Spleen (tissue), 11 donors: ENCODE measurements around the gene ATG4D. TPM values are rescaled to one million over a fixed set of nuclear protein-coding genes. Genes with fewer than 3 reads are reported as not detected.
"Not testable (repeated sequence)": the region's sequence is repeated elsewhere in the genome, so short reads cannot be mapped to it uniquely, and the experiment has no call there.

Experiments
- DNase-seq: peaks from one replicate; pipeline ENCODE4 v3.0.0-alpha.2; 2020
- H3K27ac ChIP-seq, 8 donors: fragments of 200-600 bp; sonication (generic) in 7 of 8; 1 replicate in 4 of 8; 2 replicates in 4 of 8; pipeline versions ENCODE4 v1.5.0 to v1.8.0; 2016 to 2021; ENCODE audit warnings: inconsistent platforms in 4 of 8, mild to moderate bottlenecking in 4 of 8, moderate library complexity in 1 of 8
- H3K27me3 ChIP-seq, 7 donors: fragments of 200-600 bp; sonication (generic) in 6 of 7; replicated peaks in 1 of 7; 1 replicate in 4 of 7; 2 replicates in 3 of 7; pipeline versions ENCODE4 v1.5.0 to v1.8.0; 2016 to 2021; ENCODE audit warnings: inconsistent platforms in 3 of 7, mild to moderate bottlenecking in 1 of 7
- H3K36me3 ChIP-seq, 6 donors: fragments of 200-600 bp; sonication (generic) in 5 of 6; 1 replicate in 4 of 6; 2 replicates in 2 of 6; pipeline versions ENCODE4 v1.5.0 to v1.8.0; 2016 to 2021; ENCODE audit warnings: inconsistent platforms in 2 of 6
- H3K4me1 ChIP-seq, 6 donors: fragments of 200-600 bp; sonication (generic) in 5 of 6; 1 replicate in 3 of 6; 2 replicates in 3 of 6; pipeline versions ENCODE4 v1.5.0 to v1.8.0; 2016 to 2021; ENCODE audit warnings: inconsistent platforms in 3 of 6
- H3K4me3 ChIP-seq, 8 donors: fragments of 200-600 bp; sonication (generic) in 7 of 8; 1 replicate in 4 of 8; 2 replicates in 4 of 8; pipeline versions ENCODE4 v1.5.0 to v1.8.0; 2016 to 2021; ENCODE audit warnings: inconsistent platforms in 4 of 8, mild to moderate bottlenecking in 4 of 8, moderate library complexity in 2 of 8
- H3K9me3 ChIP-seq, 8 donors: fragments of 200-600 bp; sonication (generic) in 7 of 8; 1 replicate in 4 of 8; 2 replicates in 4 of 8; pipeline versions ENCODE4 v1.5.0 to v1.8.0; 2016 to 2021; ENCODE audit warnings: inconsistent platforms in 4 of 8
- POLR2A ChIP-seq, 3 donors: fragments of 450-650 bp; IDR thresholded peaks; one replicate each; pipeline ENCODE4 v1.5.1; 2017; ENCODE audit warnings: antibody characterized with exemption in 3 of 3, mild to moderate bottlenecking in 1 of 3
- POLR2AphosphoS5 ChIP-seq, 3 donors: sonication (generic); formaldehyde crosslinking; IDR thresholded peaks; one replicate each; pipeline ENCODE4 v1.5.1; 2017; ENCODE audit warnings: antibody characterized with exemption in 3 of 3
- WGBS, 5 donors: extraction: QIAGEN DNeasy Blood & Tissue Kit in 3 of 5; methylation state at CpG; one replicate each; pipeline versions ENCODE4 v1.1.5 to v1.1.7; 2013 to 2018; 5-methylcytosine and 5-hydroxymethylcytosine counted together
- intact Hi-C: fragments of 100-400 bp; cut with DNase I; formaldehyde crosslinking; loops from one replicate; pipeline ENCODE4 v1.15.0; 2023; ENCODE audit warnings: low total_unique reads
- polyA plus RNA-seq, 3 donors: library from polyadenylated mRNA; stranded (reverse); fragments of 200-250 nt; gene quantifications; one replicate each; pipeline ENCODE4 v1.2.1, GENCODE V29; 2013
- total RNA-seq, 7 donors: library from RNA; depleted of rRNA in 3 of 7; stranded (reverse); fragments of >200 nt in 3 of 7; fragmentation: NEBNext Ultra II Directional in 4 of 7; extraction: Animal tissue kit (Norgen Biotek cat#: 25700) in 4 of 7; gene quantifications; one replicate each; pipeline versions ENCODE4 v1.1.0 to v1.2.1, GENCODE V29; 2016 to 2021
- TF ChIP-seq, protein P1 (sequence below), 11 experiments: fragments of 200-600 bp in 7 of 11; fragments of 450-650 bp in 4 of 11; sonication (generic) in 4 of 11; IDR thresholded peaks in 8 of 11; conservative IDR thresholded peaks in 3 of 11; 1 replicate in 7 of 11; 2 replicates in 4 of 11; pipeline versions ENCODE4 v1.4.0 to v1.8.0; 2016 to 2021; ENCODE audit warnings: antibody characterized with exemption in 11 of 11, inconsistent platforms in 4 of 11, mild to moderate bottlenecking in 1 of 11
- donor health status: healthy with polysubstance abuse.
- donor health status: DM: no; HTN: no; CAD: no; lungs with moderate emphysema.
- donor health status: DM: no; HTN: no; CAD: no.
- donor health status: Bipolar disorder and iron deficiency.
- donor health status: healthy.
- donor health status: DM: no; HTN: no; CAD: no.
- donor health status: DM: yes; HTN: yes; CAD: no.

The ATG4D gene
- total and polyA plus RNA-seq, 10 donors = 18.2 to 40.5 (median 32.1) TPM

DNA sequence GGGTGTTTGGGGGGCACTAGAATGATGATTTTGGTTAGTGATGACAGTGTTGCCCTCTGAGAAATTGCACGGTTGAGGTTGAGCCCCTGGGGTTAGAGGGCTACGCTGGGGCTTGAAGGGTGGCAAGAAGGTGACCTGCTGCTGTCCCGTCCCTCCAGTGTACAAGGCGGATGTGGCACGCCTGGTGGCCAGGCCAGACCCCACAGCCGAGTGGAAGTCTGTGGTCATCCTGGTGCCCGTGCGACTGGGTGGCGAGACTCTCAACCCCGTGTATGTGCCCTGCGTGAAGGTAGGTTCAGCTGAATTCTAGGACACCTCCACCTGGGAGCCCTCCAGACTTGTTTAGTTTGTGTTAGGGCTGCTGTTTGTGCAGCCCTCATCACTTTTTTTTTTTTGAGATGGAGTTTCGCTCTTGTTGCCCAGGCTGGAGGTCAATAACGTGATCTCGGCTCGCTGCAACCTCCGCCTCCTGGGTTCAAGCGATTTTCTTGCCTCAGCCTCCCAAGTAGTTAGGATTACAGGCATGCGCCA lies 5.1 kb downstream of the ATG4D start:
- Histone ChIP-seq H3K9me3 (no peaks in the 10 kb centered on the region), H3K36me3 (peaks cover 0 to 86% (median 72%) of the 10 kb centered on the region in 6 donors), H3K27me3 (no peaks in the 10 kb centered on the region), H3K4me3 (no peak overlapping the region), H3K4me1 (peaks cover 20 to 77% (median 40%) of the 10 kb centered on the region in 6 donors), H3K27ac (no peak overlapping the region)
- 92 to 98% (median 96%) methylated on average over 13 to 18 of the region's 18 CpGs for WGBS, 5 donors
- no peak for DNase-seq
- TF ChIP-seq POLR2A (IDR thresholded peaks at IDR 0.05) (no peak), POLR2AphosphoS5 (IDR thresholded peaks at IDR 0.05) (peak in 1 of 3 donors; percentile 36)
- intact Hi-C loops = no loop called here

DNA sequence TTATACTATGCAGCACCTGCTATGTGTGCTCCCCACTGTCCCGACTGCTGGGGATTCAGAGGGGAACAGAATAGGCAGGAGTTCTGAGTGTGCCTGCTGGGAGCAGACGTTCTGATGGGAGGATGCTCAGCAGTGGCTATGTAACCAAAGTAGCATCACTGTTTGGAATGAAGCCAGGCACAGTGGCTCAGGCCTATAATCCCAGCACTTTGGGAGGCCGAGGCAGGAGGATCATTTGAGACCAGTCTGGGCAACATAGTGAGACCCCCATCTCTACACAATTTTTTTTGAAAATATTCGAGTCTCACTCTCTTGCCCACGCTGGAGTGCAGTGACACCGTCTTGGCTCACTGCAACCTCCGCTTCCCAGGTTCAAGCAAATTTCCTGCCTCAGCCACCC lies 6.0 kb downstream of the ATG4D start:
- Histone ChIP-seq H3K9me3 (no peaks in the 10 kb centered on the region), H3K4me1 (peaks cover 25 to 80% (median 43%) of the 10 kb centered on the region in 6 donors), H3K27ac (peak overlapping the region in 2 of 8 donors; percentile 3 to 14), H3K36me3 (peaks cover 0 to 95% (median 81%) of the 10 kb centered on the region in 6 donors), H3K4me3 (no peak overlapping the region), H3K27me3 (no peaks in the 10 kb centered on the region)
- intact Hi-C loops = no loop called here
- DNase-seq = no peak
- WGBS, 5 donors = 87 to 95% (median 89%) methylated on average over 7 of the region's 7 CpGs
- TF ChIP-seq POLR2A (IDR thresholded peaks at IDR 0.05) (no peak), POLR2AphosphoS5 (IDR thresholded peaks at IDR 0.05) (no peak)
- TF ChIP-seq, protein P1, sequence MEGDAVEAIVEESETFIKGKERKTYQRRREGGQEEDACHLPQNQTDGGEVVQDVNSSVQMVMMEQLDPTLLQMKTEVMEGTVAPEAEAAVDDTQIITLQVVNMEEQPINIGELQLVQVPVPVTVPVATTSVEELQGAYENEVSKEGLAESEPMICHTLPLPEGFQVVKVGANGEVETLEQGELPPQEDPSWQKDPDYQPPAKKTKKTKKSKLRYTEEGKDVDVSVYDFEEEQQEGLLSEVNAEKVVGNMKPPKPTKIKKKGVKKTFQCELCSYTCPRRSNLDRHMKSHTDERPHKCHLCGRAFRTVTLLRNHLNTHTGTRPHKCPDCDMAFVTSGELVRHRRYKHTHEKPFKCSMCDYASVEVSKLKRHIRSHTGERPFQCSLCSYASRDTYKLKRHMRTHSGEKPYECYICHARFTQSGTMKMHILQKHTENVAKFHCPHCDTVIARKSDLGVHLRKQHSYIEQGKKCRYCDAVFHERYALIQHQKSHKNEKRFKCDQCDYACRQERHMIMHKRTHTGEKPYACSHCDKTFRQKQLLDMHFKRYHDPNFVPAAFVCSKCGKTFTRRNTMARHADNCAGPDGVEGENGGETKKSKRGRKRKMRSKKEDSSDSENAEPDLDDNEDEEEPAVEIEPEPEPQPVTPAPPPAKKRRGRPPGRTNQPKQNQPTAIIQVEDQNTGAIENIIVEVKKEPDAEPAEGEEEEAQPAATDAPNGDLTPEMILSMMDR (IDR thresholded peaks at IDR 0.05 in 8 of 11, conservative IDR thresholded peaks at IDR 0.05 in 3 of 11) = no peak

DNA sequence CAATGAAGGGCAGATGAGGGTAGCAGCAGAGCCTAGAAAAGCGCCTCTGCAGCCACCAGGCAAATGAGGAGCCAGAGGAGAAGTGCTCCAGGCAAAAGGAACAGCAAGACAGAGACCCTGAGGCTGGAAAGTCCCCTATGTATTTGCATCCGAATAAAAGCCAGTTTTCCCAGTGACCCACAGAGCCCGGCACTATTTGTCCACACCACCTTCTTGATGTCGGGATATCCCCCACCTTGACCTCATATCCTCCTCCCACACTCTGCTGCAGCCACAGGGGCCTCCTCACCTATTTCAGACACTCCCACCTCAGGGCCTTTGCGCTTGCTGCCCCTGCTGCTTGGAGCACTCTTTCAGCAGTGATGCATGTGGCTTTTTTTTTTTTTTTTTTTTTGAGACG lies 6.6 kb downstream of the ATG4D start:
- TF ChIP-seq POLR2AphosphoS5 (IDR thresholded peaks at IDR 0.05) (no peak), POLR2A (IDR thresholded peaks at IDR 0.05) (no peak)
- TF ChIP-seq, protein P1 (IDR thresholded peaks at IDR 0.05 in 8 of 11, conservative IDR thresholded peaks at IDR 0.05 in 3 of 11) = no peak
- Histone ChIP-seq H3K27ac (peak overlapping the region in 2 of 8 donors; percentile 3 to 14), H3K4me1 (peaks cover 23 to 80% (median 43%) of the 10 kb centered on the region in 6 donors), H3K27me3 (no peaks in the 10 kb centered on the region), H3K9me3 (no peaks in the 10 kb centered on the region), H3K4me3 (no peak overlapping the region), H3K36me3 (peaks cover 0 to 99% (median 87%) of the 10 kb centered on the region in 6 donors)
- intact Hi-C loops = no loop called here
- WGBS, 5 donors = 80 to 92% (median 86%) methylated on average over 5 to 6 of the region's 6 CpGs
- DNase-seq = no peak

DNA sequence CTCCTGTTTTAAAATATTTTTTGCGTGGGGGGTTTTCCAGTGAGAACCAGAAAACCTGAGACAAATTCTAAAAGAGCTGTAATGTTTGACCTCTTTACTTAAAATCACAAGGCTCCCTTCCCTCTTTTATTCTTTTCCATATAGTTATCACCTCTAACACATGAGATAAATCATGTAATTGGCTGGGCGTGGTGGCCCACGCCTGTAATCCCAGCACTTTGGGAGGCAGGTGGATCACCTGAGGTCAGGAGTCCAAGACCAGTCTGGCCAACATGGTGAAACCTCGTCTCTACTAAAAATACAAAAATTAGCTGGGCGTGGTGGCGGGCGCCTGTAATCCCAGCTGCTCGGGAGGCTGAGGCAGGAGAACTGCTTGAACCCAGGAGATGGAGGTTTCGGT lies 7.3 kb downstream of the ATG4D start:
- H3K4me3 ChIP-seq, H3K27me3 ChIP-seq, H3K9me3 ChIP-seq, intact Hi-C loops, DNase-seq: not testable (repeated sequence)
- WGBS, 5 donors = 93 to 98% (median 97%) methylated on average over 9 of the region's 9 CpGs
- Histone ChIP-seq H3K36me3 (peaks cover 0 to 100% (median 93%) of the 10 kb centered on the region in 6 donors), H3K4me1 (peaks cover 23 to 80% (median 45%) of the 10 kb centered on the region in 6 donors), H3K27ac (peak overlapping the region in 1 of 8 donors; percentile 17)

DNA sequence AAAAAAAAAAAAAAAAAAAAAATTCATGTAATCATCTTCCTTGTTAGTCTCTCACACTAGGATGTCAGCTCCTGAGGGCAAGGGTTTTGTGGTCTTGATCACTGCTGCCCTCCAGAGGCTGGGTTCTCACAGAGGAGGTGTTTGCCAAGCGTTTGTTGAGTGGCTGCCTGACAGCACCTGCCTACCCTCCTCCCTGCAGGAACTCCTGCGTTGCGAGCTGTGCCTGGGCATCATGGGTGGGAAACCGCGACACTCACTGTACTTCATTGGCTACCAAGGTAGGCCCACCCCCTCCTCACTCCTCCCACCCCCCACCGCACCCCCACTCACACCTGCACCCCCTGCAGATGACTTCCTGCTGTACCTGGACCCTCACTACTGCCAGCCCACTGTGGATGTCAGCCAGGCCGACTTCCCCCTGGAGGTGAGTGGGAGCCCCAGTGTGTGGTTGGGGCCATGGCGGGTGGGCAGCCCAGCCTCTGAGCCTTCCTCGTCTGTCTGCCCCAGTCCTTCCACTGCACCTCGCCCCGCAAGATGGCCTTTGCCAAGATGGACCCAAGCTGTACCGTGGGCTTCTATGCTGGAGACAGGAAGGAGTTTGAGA lies 8.1 kb downstream of the ATG4D start:
- H3K27ac ChIP-seq = peak overlapping the region in 3 of 8 donors; percentile 77 to 87 (median 79)
- intact Hi-C loops = no loop called here
- DNase-seq = no peak

More for the DNA sequence above, 8.1 kb downstream of the ATG4D start:
- 79 to 86% (median 81%) methylated on average over 10 to 12 of the region's 12 CpGs for WGBS, 5 donors
- Histone ChIP-seq H3K36me3 (peaks cover 0 to 100% (median 95%) of the 10 kb centered on the region in 6 donors), H3K4me1 (peaks cover 23 to 80% (median 43%) of the 10 kb centered on the region in 6 donors), H3K27me3 (no peaks in the 10 kb centered on the region), H3K4me3 (no peak overlapping the region), H3K9me3 (no peaks in the 10 kb centered on the region)
- TF ChIP-seq POLR2AphosphoS5 (IDR thresholded peaks at IDR 0.05) (peak in 1 of 3 donors; percentile 55), POLR2A (IDR thresholded peaks at IDR 0.05) (no peak)
- TF ChIP-seq, protein P1 (IDR thresholded peaks at IDR 0.05 in 8 of 11, conservative IDR thresholded peaks at IDR 0.05 in 3 of 11) = peak in 1 of 11 experiments; percentile 40
